GM06990 (cell line): Measurements from ENCODE around the gene CAMK4.

Source experiments
- DNase-seq: peaks from one replicate; pipeline ENCODE4 v3.0.0-alpha.2; 2011; ENCODE audit not compliant: insufficient read length; ENCODE audit errors: extremely low read depth
- H3K27me3 ChIP-seq: replicated peaks from 2 replicates; pipeline ENCODE4 v1.6.0; 2011; ENCODE audit warnings: low read length; ENCODE audit not compliant: control insufficient read depth, insufficient read depth
- H3K36me3 ChIP-seq: 2 replicates; pipeline ENCODE4 v1.5.1; 2011; ENCODE audit warnings: low read length; ENCODE audit not compliant: control insufficient read depth, insufficient read depth
- H3K4me3 ChIP-seq: replicated peaks from 2 replicates; pipeline ENCODE4 v1.5.1; 2011; ENCODE audit warnings: low read depth, mild to moderate bottlenecking, control low read depth, low read length
- CTCF ChIP-seq: IDR thresholded peaks from 2 replicates; pipeline ENCODE4 v1.5.1; 2011; ENCODE audit warnings: low read length, control low read depth, mild to moderate bottlenecking, inconsistent platforms; ENCODE audit not compliant: insufficient read depth, poor library complexity, severe bottlenecking

CAMK4 gene

GRCh38 chr5:111280282-111280951, 56.2 kb downstream of the CAMK4 start:
- DNase-seq, result no peak
- Histone ChIP-seq H3K36me3 (no peaks in the 10 kb centered on the region), H3K4me3 (no peak overlapping the region), H3K27me3 (no peaks in the 10 kb centered on the region)
- TF ChIP-seq CTCF, result no peak

DNA sequence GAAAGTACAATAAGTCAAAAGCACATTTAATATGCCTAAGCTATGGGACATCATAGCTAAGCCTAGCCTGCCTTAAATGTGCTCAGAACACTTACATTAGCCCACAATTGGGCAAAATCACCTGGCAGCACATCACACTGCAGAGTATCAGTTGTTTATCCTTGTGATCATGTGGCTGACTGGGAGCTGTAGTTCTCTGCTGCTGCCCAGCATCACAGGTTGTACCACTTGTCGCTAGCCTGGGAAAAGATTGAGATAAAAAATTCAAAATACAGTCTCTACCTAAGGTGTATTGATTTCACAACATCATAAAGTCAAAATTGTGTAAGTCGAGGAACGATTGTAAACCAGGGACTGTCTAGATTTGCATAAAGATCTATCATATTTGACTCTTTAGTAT, 58.6 kb downstream of the CAMK4 start:
- no peak for DNase-seq
- H3K36me3 ChIP-seq, result no peaks in the 10 kb centered on the region
- no peak for TF ChIP-seq CTCF
- no peaks in the 10 kb centered on the region for H3K27me3 ChIP-seq
- H3K4me3 ChIP-seq, result no peak overlapping the region

DNA sequence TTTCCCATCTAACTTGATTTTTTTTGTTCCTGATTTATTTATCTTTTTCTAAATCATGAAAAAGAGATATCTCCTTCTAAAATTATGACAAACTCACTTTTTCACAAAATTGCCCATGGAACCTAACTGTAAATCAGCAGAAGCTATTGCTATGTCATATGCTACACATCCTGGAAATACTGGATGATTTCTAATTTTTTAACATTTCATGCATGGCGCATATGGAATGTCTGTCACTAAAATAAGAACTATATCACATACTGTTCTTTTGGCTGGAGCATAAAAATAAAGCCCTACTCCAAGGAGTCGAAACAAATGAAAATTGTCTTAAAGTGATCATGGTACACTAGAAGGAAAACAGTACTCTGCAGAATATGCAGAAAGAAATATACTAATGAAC, 60.6 kb downstream of the CAMK4 start:
- TF ChIP-seq CTCF, result no peak
- Histone ChIP-seq H3K27me3 (no peaks in the 10 kb centered on the region), H3K4me3 (no peak overlapping the region), H3K36me3 (no peaks in the 10 kb centered on the region)
- no peak for DNase-seq

DNA sequence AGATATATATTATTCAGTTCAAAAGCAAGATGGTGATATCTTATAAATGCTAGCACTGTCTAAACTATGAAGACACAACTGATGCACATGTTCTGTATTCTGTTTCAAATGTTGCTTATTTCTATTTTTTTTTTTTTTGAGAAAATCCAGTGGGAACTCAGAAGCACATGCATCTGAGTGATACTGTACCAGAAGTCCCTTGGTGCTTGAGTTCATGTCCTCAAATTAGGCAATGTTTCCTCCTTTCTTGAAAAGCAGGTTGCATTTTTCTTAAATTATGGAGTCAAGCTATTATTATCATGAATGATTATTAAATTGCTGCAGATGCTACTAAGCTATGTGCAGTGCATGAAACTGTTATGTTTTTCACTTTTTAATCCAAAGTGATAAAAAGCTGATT, 70.4 kb downstream of the CAMK4 start:
- H3K4me3 ChIP-seq, result no peak overlapping the region
- no peaks in the 10 kb centered on the region for H3K27me3 ChIP-seq
- TF ChIP-seq CTCF, result no peak
- peaks cover 4% of the 10 kb centered on the region for H3K36me3 ChIP-seq
- no peak for DNase-seq

- Histone ChIP-seq H3K27me3 (no peaks in the 10 kb centered on the region), H3K4me3 (no peak overlapping the region), H3K36me3 (peaks cover 4% of the 10 kb centered on the region)
- no peak for DNase-seq
- no peak for TF ChIP-seq CTCF
These were observed 71.5 kb downstream of the CAMK4 start for GRCh38 chr5:111295649-111296048.

DNA sequence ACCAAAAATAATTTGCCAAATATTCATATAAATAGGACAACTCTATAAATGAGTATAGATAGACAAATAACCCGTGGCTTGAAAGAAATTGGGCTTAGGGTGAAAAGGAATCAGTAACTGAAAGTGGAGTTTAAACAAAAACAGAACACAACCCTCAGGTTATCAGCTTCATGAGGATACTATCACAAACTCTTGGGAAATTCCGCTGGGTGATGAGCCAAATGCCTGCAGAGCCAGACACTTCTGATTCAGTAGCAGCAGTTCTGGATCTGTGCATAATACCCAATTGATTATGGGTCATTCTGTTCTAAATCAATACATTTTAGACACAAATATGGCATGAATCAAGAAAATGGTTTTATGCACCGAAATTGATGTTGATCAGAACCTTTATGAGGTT, 72.4 kb downstream of the CAMK4 start:
- DNase-seq, result no peak
- H3K36me3 ChIP-seq, result peaks cover 4% of the 10 kb centered on the region
- no peak for TF ChIP-seq CTCF
- no peak overlapping the region for H3K4me3 ChIP-seq
- no peaks in the 10 kb centered on the region for H3K27me3 ChIP-seq
